Stimulated activated CD8-positive, alpha-beta memory T cell treated with anti-CD3 and anti-CD28 coated beads, Interleukin-4, amount 100 ng/mL, for 24 hours (primary cell): Measurements from ENCODE around the gene FANCD2OS.
A peak's percentile ranks its signal among the peaks of the same experiment; 100 is the strongest.
"Not testable (repeated sequence)": the region's sequence is repeated elsewhere in the genome, so short reads cannot be mapped to it uniquely, and the experiment has no call there.

Experiments used
- DNase-seq: peaks from one replicate; pipeline ENCODE4 v3.0.0-alpha.2; 2020; ENCODE audit warnings: low read depth

FANCD2OS gene, protein sequence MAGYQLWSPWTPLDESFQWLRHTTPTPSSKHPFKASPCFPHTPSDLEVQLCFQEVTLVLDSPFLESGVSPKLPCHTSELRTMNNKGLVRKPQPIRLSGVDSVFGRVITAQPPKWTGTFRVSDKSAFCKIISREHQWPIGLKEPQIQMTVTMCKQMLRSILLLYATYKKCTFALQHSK

DNA sequence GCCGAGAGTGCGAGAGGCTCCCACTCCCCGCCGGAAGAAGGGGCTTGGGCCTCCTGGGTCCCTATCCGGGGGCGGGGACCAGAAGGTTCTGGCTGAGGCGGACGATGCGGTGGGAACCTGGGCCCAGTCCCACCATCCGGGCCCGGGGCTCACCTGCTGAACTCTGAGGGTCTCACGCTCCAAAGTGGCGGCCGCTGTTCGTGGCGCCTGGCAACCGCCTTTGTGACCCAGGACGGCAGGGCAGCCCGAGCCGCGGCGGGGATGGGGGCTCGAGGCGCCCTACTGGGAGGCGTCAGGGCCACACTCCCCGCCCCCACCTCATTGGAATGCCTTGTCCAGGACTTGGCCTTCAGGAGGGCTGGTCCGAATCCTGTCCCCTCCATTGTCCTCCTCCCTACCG lies at the start of gene FANCD2OS:
TSS of gene FANCD2OS (minus strand) at position 165 of the 400 bp plus-strand sequence. CDS start 3,481 bp downstream, outside the sequence.
- no peak for DNase-seq

DNA sequence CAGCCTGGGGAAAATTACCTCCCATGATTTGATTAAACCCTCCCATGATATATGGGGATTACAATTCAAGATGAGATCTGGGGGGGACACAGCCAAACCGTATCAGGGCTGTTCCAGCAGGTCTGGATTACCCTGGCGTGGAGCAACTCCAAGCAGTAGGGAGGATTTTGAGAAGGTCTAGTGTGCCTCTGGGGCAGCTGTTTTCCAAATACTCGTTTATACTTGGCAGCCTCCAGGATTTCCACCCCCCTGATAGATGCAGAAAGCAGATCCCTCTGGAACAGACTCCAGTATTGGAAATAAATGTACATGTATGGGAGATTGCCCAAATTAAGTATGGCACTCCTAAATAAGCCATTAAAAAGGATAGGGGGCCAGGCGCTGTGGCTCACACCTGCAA lies 49.0 kb upstream of the FANCD2OS start:
- no peak for DNase-seq

DNA sequence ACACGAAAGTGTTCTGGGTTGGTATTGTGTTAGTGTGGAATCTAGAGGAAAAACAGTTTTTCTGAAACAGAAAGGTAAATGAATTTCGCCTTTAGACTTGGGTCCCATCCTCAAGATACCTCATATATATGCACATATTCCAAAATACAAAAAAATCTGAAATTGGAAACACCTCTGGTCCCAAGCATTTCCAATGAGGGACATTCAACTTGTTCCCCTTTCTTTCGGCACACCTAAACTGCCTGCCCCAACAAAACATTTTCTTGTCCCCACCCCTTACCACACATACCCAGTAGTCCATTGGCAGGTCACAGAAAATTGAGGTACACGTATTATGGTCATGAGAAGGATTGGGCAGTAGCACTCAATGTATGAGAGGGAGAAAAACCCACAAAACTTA lies 47.6 kb upstream of the FANCD2OS start:
- DNase-seq: no peak

DNA sequence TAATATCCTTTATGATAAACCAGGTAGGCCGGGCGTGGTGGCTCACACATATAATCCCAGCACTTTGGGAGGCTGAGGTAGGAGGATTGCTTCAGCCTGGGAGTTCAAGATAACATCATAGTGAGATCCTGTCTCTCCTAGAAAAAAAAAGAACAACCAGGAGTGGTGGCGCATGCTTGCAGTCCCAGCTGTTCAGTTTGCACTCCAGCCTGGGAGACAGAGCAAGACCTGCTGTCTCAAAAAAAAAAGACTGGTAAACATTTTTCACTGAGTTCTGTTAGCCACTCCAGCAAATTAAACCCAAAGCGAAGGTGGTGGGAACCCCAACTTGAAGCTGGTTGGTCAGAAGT lies 47.0 kb upstream of the FANCD2OS start:
- no peak for DNase-seq

DNA sequence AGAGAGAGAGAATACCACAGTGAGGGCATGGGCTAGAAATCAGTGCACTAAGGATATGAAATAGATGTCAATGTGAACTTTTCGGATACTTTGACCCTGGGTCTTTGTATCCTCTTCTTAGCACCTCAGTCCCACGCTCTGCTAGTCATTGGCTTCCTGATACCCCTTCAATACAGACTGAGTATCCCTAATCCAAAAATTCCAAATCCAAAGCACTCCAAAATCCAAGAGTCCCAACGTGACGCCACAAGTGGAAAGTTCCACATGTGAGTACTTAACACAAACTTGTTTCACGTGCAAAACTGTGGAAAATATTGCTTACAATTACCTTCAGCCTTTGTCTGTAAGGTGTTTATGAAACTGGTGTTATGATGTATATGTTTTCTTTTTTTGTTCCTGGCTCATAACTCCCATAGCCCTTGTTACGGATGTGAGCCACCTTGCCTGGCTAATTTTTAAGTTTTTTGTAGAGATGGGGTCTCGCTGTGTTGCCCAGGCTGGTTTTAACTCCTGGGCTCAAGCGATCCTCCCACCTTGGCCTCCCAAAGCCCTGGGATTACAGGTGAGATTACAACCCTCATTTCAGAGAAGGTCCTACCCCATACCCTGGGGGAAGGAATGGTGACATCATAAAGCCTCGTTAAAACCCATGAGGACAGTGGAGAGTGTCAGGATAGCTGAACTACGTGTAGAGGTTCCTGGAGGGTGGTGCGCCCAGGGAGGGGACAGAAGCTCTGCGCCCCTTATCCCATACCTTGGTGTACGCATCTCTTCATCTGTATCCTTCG lies 46.5 kb upstream of the FANCD2OS start:
- no peak for DNase-seq

DNA sequence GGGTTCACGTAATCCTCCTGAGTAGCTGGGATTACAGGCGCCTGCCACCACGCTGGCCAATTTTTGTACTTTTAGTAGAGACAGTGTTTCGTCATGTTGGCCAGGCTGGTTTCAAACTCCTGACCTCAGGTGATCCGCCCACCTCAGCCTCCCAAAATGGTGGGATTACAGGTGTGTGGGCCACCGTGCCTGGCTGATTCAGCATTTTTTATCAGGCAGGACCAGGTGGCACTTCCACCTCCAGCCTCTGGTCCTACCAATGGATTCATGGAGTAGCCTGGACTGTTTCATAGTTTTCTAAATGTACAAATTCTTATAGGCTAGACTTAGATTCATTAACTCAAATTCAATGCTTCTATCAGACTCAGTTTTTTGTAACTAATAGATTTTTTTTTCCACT lies 42.9 kb upstream of the FANCD2OS start:
- no peak for DNase-seq

DNA sequence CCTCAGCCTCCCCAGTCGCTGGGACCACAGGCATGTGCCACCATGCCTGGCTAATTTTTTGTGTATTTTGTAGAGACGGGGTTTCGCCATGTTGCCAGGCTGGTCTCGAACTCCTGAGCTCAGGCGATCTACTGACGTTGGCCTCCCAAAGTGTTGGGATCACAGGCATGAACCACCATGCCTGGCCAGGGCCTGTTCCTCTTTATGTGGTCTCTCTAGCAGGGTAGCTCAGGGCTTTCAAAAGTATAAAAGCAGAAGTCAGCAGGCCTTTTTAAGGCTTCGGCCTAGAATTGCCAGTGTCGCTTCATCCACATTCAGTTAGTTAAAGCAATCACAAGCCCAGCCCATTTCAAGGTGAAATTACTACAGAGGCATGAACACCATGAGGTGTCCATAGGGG lies 41.2 kb upstream of the FANCD2OS start:
- DNase-seq: no peak

DNA sequence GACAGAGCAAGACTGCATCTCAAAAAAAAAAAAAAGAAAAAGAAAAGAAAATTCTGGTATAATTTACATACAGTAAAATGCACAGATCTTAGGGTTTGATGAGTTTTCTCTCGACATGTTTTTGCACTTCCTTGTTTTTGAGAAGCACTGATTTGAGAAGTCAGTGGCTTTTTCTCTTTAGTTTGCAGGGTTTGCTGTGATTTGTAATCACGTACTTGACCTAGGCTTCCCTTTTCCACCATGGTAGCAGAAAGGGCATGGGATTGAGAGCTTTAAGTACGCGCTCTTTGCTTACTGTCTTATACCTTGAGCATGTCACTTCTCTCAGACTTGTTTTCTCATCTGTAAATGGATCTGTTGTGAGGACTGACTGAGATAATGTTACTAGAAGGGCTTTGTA lies 37.6 kb upstream of the FANCD2OS start:
- no peak for DNase-seq

DNA sequence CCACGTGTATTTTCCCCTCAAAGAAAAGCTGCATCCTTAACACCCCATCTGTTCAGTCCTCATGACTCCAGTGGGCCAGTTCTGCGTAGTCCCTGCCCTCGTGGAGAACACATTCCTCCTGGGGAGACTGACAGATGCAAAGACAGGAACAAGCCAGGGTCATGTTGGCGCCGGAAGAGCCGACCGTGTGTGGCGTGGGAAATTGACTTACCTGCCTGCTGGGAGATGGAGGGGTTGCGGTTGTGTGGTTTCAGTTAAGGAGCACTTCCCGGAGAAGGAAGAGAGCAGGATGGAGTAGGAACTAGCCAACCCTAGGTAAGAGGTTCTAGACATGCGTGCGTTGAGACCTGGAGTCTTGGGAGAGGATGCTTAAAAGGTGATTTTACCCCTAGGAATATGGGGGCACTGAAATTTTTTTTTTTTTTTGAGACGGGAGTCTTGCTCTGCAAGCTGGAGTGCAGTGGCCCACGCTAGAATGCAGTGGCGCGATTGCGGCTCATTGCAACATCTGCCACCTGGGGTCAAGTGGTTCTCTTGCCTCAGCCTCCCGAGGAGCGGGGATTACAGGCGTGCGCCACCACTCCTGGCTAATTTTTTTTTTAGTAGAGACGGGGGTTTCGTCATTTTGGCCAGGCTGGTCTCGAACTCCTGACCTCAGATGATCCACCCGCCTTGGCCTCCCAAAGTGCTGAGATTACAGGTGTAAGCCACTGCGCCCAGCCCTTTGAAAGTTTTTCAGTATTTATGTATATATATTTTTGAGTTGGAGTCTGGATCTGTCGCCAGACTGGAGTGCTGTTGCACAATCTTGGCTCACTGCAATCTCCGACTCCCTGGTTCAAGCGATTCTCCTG lies 34.9 kb upstream of the FANCD2OS start:
- no peak for DNase-seq

DNA sequence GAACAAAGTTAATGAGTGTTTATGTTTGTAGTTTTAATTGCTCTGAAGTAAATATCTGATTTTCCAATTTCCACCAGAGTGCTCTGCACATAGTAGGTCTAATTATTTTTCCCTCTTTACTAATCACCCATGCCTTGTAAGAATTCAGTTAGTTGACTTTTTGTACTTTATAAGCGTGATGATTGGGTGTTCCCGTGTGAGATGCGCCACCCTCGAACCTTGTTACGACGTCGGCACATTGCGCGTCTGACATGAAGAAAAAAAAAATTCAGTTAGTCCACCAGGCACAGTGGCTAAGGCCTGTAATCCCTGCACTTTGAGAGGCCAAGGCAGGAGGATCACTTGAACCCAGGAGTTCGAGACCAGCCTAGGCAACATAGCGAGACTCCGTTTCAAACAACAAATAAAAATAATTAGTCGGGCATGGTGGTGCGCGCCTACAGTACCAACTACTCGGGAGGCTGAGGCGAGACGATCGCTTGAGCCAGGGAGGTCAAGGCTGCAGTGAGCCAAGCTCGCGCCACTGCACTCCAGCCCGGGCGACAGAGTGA lies 33.0 kb upstream of the FANCD2OS start:
- DNase-seq: no peak

DNA sequence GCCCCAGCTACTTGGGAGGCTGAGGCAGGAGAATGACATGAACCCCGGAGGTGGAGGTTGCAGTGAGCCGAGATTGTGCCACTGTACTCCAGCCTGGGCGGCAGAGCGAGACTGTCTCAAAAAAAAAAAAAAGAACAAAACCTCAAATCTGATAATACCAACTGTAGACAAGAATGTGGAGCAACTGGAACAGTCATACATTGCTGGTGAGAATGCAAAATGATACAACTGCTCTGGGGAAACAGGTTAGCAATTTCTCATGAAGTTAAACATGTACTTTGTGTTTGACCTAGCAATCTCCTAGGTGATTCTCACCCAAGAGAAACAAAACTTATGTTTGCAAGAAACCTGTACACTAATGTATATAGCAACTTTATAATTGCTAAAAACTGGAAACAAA lies 29.1 kb upstream of the FANCD2OS start:
- no peak for DNase-seq

DNA sequence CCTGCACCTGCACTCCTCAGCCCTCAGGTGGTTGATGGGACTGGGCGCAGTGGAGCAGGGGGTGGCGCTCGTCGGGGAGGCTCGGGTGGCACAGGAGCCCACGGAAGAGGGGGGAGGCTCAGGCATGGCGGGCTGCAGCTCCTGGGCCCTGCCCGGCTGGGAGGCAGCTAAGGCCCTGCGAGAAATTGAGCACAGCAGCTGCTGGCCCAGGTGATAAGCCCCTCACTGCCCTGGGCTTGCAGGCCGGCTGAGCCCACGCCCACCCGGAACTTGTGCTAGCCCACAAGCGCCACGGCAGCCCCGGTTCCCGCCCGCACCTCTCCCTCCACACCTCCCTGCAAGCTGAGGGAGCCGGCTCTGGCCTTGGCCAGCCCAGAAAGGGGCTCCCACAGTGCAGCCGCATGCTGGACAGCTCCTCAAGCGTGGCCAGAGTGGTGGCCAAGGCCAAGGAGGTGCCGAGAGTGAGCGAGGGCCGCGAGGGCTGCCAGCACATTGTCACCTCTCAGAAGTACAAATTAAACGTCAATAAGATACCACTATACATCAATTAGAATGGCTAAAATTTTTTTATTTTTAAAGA lies 28.5 kb upstream of the FANCD2OS start:
- no peak for DNase-seq

DNA sequence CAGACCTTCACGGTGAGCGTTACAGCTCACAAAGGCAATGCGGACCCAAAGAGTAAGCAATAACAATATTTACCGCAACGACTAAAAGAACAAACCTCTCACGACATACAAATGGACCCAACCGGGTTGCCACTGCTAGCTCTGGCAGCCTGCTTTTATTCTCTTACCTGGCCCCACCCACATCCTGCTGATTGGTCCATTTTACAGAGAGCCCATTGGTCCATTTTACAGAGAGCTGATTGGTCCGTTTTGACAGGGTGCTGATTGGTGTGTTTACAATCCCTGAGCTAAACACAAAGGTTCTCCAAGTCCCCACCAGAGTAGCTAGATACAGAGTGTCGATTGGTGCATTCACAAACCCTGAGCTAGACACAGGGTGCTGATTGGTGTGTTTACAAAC lies 27.8 kb upstream of the FANCD2OS start:
- DNase-seq: not testable (repeated sequence)

DNA sequence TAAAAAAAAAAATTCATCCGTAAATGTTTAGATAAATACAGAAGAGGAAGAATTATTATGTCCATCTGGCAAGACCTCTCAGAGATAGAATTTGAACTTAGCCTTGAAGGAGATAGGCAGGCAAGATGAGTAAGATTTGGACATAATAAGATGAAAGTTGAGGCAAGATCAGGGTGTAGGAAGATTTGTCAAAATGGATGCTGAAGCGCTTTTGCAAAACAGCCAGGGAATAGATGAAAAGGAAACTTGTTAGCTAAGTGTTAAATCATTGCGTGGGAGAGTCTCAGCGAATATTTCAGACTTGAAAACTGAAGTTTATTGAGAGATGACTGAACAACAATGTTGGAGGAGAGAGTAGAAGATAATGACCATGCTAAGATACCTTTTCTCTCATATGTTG lies 14.7 kb upstream of the FANCD2OS start:
- DNase-seq: no peak

DNA sequence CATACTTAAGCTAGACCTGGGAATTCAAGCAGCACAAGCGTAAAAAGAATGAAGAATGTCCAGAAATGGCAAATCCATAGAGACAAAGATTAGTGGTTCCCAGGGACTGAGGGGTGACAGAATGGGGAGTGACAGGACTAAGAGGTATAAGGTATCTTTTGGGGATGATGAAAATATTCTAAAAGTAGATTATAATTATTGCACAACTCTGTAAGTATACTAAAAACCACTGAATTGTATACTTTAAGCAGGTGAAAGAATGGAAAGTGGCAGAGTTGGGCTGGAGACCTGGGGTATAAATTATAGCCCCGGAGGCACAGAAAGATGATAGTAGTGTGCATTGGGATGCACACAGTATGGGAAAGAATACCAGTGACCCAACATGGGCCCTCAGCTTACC lies 13.0 kb upstream of the FANCD2OS start:
- no peak for DNase-seq

DNA sequence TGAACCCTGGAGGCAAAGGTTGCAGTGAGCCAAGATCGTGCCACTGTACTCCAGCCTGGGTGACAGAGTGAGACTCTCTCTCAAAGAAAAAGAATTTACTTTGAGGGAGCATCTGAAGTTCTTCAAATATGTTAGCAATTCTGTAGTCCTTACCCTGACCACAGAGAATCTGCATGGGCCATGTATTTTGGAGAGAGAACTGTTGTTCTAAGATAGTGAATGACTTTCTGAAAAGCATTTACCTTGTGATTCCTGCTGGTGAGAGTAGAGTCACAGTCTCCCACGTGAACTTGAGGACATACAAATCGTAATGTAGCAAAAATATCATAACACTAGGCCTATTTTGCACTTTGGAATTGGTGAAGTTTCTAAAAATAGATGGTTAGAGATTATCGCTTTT lies 11.3 kb upstream of the FANCD2OS start:
- no peak for DNase-seq

DNA sequence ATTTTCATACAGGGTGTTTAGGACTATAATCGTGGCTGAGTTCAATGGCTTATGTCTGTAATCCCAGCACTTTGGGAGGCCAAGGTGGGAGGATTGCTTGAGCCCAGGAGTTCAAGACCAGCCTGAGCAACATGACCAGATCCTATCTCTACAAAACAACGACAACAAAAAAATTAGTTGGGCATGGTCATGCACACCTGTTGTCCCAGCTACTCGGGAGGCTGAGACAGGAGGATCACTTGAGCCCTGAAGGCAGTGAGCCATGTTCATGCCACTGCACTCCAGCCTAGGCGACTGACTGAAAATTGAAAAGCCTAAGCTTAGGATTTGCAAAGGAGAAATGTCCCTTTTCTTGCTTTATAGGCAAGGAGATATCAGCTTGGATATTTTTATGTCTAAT lies 8.9 kb upstream of the FANCD2OS start:
- no peak for DNase-seq

DNA sequence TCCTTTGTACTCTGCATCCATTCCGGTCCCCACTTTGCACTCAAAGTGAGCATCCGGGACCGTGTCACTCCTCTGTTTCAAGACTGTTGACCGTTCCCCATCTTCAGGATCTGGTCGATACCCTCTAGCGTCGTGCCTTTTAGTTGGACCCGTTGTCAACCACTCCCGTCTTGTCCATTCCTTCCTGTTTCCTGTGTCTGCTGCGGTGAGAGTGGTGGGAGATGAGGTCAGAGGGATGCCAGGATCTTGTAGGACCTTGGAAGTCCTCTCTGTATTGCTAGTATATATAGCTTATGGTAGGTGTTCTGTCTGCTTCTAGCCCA lies 8.0 kb upstream of the FANCD2OS start:
- DNase-seq: no peak

DNA sequence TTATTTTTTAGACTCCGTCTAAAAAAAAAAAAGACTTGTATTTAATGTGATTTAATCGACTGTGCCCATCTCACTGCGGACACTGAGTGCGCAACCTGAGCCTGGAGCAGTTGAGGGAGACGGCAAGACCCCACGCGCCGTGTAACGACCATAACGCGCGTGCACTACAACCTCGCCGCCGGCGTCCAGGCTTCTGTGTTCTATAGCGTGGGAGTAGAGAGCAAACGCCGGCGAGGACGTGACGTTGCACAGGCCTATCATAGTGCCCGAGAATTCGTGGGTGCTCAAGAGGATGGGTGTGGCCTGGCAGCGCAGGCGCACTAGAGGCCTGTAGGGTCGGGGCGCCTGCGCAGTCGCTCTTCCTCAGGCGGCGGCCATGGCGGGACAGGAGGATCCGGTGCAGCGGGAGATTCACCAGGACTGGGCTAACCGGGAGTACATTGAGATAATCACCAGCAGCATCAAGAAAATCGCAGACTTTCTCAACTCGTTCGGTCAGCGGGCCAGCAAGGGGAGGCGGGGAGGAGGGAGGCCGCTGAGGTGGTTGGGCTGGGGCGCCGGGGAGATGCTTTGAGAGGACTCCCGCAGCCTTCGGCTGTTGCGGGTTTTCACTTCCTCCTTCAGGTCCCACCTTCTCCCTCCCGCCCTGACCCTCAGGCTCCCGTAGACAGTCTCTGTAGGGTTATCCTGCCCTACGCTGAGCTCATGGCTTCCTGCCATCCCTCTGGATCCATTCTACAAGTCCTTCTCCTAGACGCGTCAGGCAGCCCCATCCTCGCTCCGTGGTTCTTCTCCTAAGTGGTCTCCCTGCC lies 7.5 kb upstream of the FANCD2OS start, which contains the start of gene BRK1:
TSS of gene BRK1 (plus strand) at position 350 of the 812 bp plus-strand sequence. CDS start at position 377, 27 bp downstream.
- DNase-seq: peak; percentile 86

DNA sequence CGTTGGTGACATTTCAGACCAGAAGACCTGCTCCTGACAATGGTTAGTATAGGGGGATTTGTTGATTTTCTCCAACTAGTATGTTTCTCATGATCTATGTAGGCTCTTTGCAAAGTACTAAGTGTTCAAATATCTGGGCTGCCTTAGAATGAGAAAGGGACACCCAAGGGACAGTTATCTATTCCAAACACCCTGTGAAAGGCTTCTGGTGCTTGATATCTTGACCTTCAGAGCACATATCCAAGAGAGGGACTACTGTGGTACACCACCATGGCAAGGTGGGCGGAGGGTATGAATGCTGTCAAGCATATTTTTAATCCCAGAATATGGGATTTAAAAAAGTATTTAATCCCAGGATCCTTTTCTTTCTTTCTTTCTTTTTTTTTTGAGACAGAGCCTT lies 1.1 kb downstream of the FANCD2OS start:
- no peak for DNase-seq

DNA sequence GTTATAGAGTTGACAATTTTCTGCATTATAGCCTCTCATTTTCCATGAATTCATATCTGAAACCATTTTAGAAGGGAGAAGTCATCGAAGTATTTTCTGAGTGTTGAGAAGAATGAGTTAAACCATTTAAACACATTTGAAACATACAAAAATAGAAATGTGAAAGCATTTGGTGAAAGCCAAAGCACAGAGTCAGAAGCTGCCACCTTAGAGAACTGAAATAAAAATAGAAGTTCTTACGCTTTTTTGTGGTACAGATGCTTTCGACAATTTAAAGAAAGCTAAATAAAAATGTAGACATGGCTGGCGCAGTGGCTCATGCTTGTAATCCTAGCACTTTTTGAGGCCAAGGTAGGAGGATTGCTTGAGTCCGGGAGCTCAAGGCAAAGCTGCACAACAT lies 9.0 kb downstream of the FANCD2OS start:
- no peak for DNase-seq

DNA sequence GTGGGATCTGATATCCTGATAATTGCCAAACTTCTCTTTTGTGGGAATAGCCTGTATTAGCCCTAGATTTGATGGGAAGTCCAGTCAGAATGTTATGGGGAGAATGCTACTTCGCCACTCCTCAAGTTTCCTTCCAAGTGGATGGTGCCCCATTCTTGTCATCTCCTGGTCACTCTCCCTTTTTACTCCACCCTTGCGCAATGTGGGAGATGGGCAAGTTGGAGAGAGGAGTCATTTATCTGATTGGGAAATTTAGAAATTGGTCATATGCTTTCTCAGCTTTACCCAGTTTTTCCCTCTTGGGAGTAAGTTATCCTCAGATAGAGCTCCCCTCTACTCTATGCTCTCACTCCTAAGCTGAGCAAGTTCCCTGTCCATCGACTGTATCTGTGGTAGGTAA lies 14.4 kb downstream of the FANCD2OS start:
- no peak for DNase-seq
